HL-60 (cell line): ENCODE measurements around the gene DAGLA.

Experiments used
- DNase-seq, 2 experiments: peaks; one replicate each; pipeline ENCODE4 v3.0.0-alpha.2; 2010 to 2020; ENCODE audit warnings: low read depth in 1 of 2, low spot score in 1 of 2
- H3K27ac ChIP-seq: fragments of 250-450 bp; sonication (Bioruptor Pico); replicated peaks from 2 replicates; pipeline ENCODE4 v1.5.1; 2020; ENCODE audit warnings: mild to moderate bottlenecking, moderate library complexity
- H3K27me3 ChIP-seq: fragments of 250-450 bp; sonication (Bioruptor Pico); 2 replicates; pipeline ENCODE4 v1.5.1; 2021; ENCODE audit warnings: mild to moderate bottlenecking, moderate library complexity; ENCODE audit not compliant: insufficient read depth, poor library complexity, severe bottlenecking
- H3K4me3 ChIP-seq: replicated peaks from 2 replicates; pipeline ENCODE4 v1.5.1; 2011; ENCODE audit warnings: mild to moderate bottlenecking, control low read depth, low read length; ENCODE audit not compliant: insufficient read depth
- CTCF ChIP-seq: IDR thresholded peaks from one replicate; pipeline ENCODE4 v1.5.1; 2011; ENCODE audit warnings: low read length, control low read depth, inconsistent platforms; ENCODE audit not compliant: insufficient read depth
- GABPA ChIP-seq: IDR thresholded peaks from 2 replicates; pipeline ENCODE4 v1.6.1; 2012; ENCODE audit warnings: low read depth
- POLR2AphosphoS5 ChIP-seq: IDR thresholded peaks from 2 replicates; pipeline ENCODE4 v1.6.1; 2012; ENCODE audit warnings: low read depth
- REST ChIP-seq: IDR thresholded peaks from 2 replicates; pipeline ENCODE4 v1.6.1; 2012; ENCODE audit warnings: low read depth; ENCODE audit not compliant: insufficient replicate concordance
- SPI1 ChIP-seq: IDR thresholded peaks from 2 replicates; pipeline ENCODE4 v1.6.1; 2012; ENCODE audit warnings: low read depth, mild to moderate bottlenecking, borderline replicate concordance

DAGLA gene

GRCh38 chr11:61793829-61794204, 113.6 kb downstream of the DAGLA start:
- TF ChIP-seq CTCF: no peak
- no peak for TF ChIP-seq REST
- TF ChIP-seq GABPA: no peak
- no peak for TF ChIP-seq POLR2AphosphoS5
- TF ChIP-seq SPI1: no peak
- peak overlapping the region; percentile 78 for H3K4me3 ChIP-seq
- H3K27me3 ChIP-seq: no peaks in the 10 kb centered on the region
- H3K27ac ChIP-seq: peak overlapping the region; percentile 100
- DNase-seq: no peak

GRCh38 chr11:61794579-61794978, 114.4 kb downstream of the DAGLA start:
- Histone ChIP-seq H3K4me3 (no peak overlapping the region), H3K27me3 (no peaks in the 10 kb centered on the region), H3K27ac (no peak overlapping the region)
- TF ChIP-seq REST: no peak
- TF ChIP-seq SPI1: no peak
- TF ChIP-seq CTCF: no peak
- no peak for TF ChIP-seq POLR2AphosphoS5
- no peak for TF ChIP-seq GABPA
- DNase-seq: no peak

GRCh38 chr11:61795459-61795858, 115.3 kb downstream of the DAGLA start:
- no peak overlapping the region for H3K4me3 ChIP-seq
- DNase-seq: no peak
- H3K27ac ChIP-seq: no peak overlapping the region
- no peak for TF ChIP-seq GABPA
- no peak for TF ChIP-seq CTCF
- no peak for TF ChIP-seq POLR2AphosphoS5
- no peak for TF ChIP-seq SPI1
- H3K27me3 ChIP-seq: no peaks in the 10 kb centered on the region

- H3K27ac ChIP-seq: no peak overlapping the region
- no peaks in the 10 kb centered on the region for H3K27me3 ChIP-seq
- DNase-seq: no peak
- no peak overlapping the region for H3K4me3 ChIP-seq
- no peak for TF ChIP-seq POLR2AphosphoS5
- TF ChIP-seq GABPA: no peak
- TF ChIP-seq REST: no peak
- TF ChIP-seq SPI1: no peak
- TF ChIP-seq CTCF: no peak
These were observed 115.8 kb downstream of the DAGLA start for GRCh38 chr11:61795876-61796526.
